GM23338 (cell line): ENCODE measurements around the gene NDUFB5. TPM values are rescaled to one million over a fixed set of nuclear protein-coding genes. Genes with fewer than 3 reads are reported as not detected.
"Not testable (repeated sequence)": the region's sequence is repeated elsewhere in the genome, so short reads cannot be mapped to it uniquely, and the experiment has no call there.

Experiments
- ATAC-seq: fragments of 200-7000 bp; cut with Tn5 transposase; 3 replicates; pipeline ENCODE4 v1.9.1; 2020
- DNase-seq: peaks from one replicate; pipeline ENCODE4 v3.0.0-alpha.2; 2015; ENCODE audit warnings: low spot score
- H2AFZ ChIP-seq: fragments of 200-600 bp; sonication (generic); 2 replicates; pipeline ENCODE4 v1.8.0; 2016; ENCODE audit warnings: antibody characterized with exemption, mild to moderate bottlenecking, moderate library complexity
- H3F3A ChIP-seq: fragments of 200-600 bp; sonication (generic); replicated peaks from 2 replicates; pipeline ENCODE4 v1.8.0; 2017; ENCODE audit warnings: antibody characterized with exemption, mixed run types, low read depth
- H3K27ac ChIP-seq: fragments of 200-600 bp; sonication (generic); 2 replicates; pipeline ENCODE4 v1.6.1; 2016; ENCODE audit warnings: low read depth
- H3K27me3 ChIP-seq: fragments of 200-600 bp; sonication (generic); 2 replicates; pipeline ENCODE4 v1.8.0; 2016; ENCODE audit warnings: mild to moderate bottlenecking, mixed run types, moderate library complexity; ENCODE audit not compliant: insufficient read depth
- H3K36me3 ChIP-seq: fragments of 200-600 bp; sonication (generic); 2 replicates; pipeline ENCODE4 v1.8.0; 2016; ENCODE audit warnings: mild to moderate bottlenecking; ENCODE audit not compliant: insufficient read depth
- H3K4me1 ChIP-seq: fragments of 200-600 bp; sonication (generic); 2 replicates; pipeline ENCODE4 v1.8.0; 2016; ENCODE audit warnings: mild to moderate bottlenecking, moderate library complexity; ENCODE audit not compliant: insufficient read depth
- H3K4me2 ChIP-seq: fragments of 200-600 bp; sonication (generic); 2 replicates; pipeline ENCODE4 v1.7.1; 2017; ENCODE audit warnings: mixed run types
- H3K4me3 ChIP-seq: fragments of 200-600 bp; sonication (generic); 2 replicates; pipeline ENCODE4 v1.6.1; 2016; ENCODE audit warnings: mixed run types
- H3K79me2 ChIP-seq: fragments of 200-600 bp; sonication (generic); replicated peaks from 2 replicates; pipeline ENCODE4 v1.8.0; 2017; ENCODE audit warnings: mild to moderate bottlenecking; ENCODE audit not compliant: insufficient read depth
- H3K9me2 ChIP-seq: fragments of 200-600 bp; sonication (generic); 2 replicates; pipeline ENCODE4 v1.8.0; 2017; ENCODE audit not compliant: insufficient read depth
- H4K20me1 ChIP-seq: fragments of 200-600 bp; sonication (generic); replicated peaks from 2 replicates; pipeline ENCODE4 v1.8.0; 2017; ENCODE audit warnings: mild to moderate bottlenecking; ENCODE audit not compliant: insufficient read depth
- H3K27ac Mint-ChIP-seq: 2 replicates; pipeline ENCODE4 v1.8.0; 2020; ENCODE audit warnings: inconsistent platforms, mild to moderate bottlenecking, moderate library complexity, mixed read lengths
- H3K27me3 Mint-ChIP-seq: 3 replicates; pipeline ENCODE4 v1.8.0; 2022; ENCODE audit warnings: low read depth, mild to moderate bottlenecking, moderate library complexity, mixed read lengths, inconsistent platforms; ENCODE audit not compliant: insufficient read depth, poor library complexity
- H3K36me3 Mint-ChIP-seq: 3 replicates; pipeline ENCODE4 v1.8.0; 2021; ENCODE audit warnings: low read depth, mild to moderate bottlenecking, inconsistent platforms, moderate library complexity, mixed read lengths
- H3K4me1 Mint-ChIP-seq: 3 replicates; pipeline ENCODE4 v1.8.0; 2020; ENCODE audit warnings: mild to moderate bottlenecking, inconsistent platforms, mixed read lengths
- H3K4me3 Mint-ChIP-seq: 3 replicates; pipeline ENCODE4 v1.8.0; 2021; ENCODE audit warnings: moderate library complexity, mild to moderate bottlenecking, inconsistent platforms, mixed read lengths
- H3K9me3 Mint-ChIP-seq: 3 replicates; pipeline ENCODE4 v1.8.0; 2020; ENCODE audit warnings: moderate library complexity, mild to moderate bottlenecking, inconsistent platforms, mixed read lengths
- CREB1 ChIP-seq: fragments of 250-450 bp; sonication (Bioruptor Pico); IDR thresholded peaks from 2 replicates; pipeline ENCODE4 v1.5.0; 2020; ENCODE audit warnings: low read depth, mild to moderate bottlenecking, moderate library complexity
- CTCF ChIP-seq, 2 experiments: fragments of 200-600 bp in 1 of 2; sonication (generic) in 1 of 2; conservative IDR thresholded peaks; 2 replicates each; pipeline versions ENCODE4 v1.5.1 to v1.6.1; 2016 to 2017; ENCODE audit warnings: antibody characterized with exemption in 2 of 2, low read depth in 2 of 2, mild to moderate bottlenecking in 2 of 2, moderate library complexity in 1 of 2
- EZH2 ChIP-seq: fragments of 200-600 bp; sonication (generic); IDR thresholded peaks from one replicate; pipeline ENCODE4 v1.8.0; 2017; ENCODE audit warnings: antibody characterized with exemption, mild to moderate bottlenecking, low read depth; ENCODE audit not compliant: unreplicated experiment
- EZH2phosphoT487 ChIP-seq: fragments of 200-600 bp; sonication (generic); IDR thresholded peaks from one replicate; pipeline ENCODE4 v1.8.1; 2018; ENCODE audit warnings: antibody characterized with exemption; ENCODE audit not compliant: unreplicated experiment
- JUNB ChIP-seq: IDR thresholded peaks from one replicate; pipeline ENCODE4 v1.6.1; 2016; ENCODE audit warnings: antibody characterized with exemption; ENCODE audit not compliant: unreplicated experiment
- NANOG ChIP-seq: IDR thresholded peaks from 2 replicates; pipeline ENCODE4 v1.6.1; 2016; ENCODE audit warnings: antibody characterized with exemption, borderline replicate concordance
- POLR2AphosphoS5 ChIP-seq: IDR thresholded peaks from 2 replicates; pipeline ENCODE4 v1.6.1; 2016; ENCODE audit warnings: antibody characterized with exemption, low read depth
- STAT1 ChIP-seq: IDR thresholded peaks from one replicate; pipeline ENCODE4 v1.6.1; 2016; ENCODE audit warnings: antibody characterized with exemption; ENCODE audit not compliant: unreplicated experiment
- ZNF114 ChIP-seq: fragments of 250-450 bp; sonication (Bioruptor Pico); IDR thresholded peaks from 2 replicates; pipeline ENCODE4 v1.5.0; 2020; ENCODE audit warnings: mild to moderate bottlenecking, moderate library complexity
- ZNF331 ChIP-seq: fragments of 250-450 bp; sonication (Bioruptor Pico); IDR thresholded peaks from 2 replicates; pipeline ENCODE4 v1.5.0; 2020; ENCODE audit warnings: low read depth, mild to moderate bottlenecking, moderate library complexity
- polyA plus RNA-seq: library from polyadenylated mRNA; unstranded; fragments of >200 nt; fragmentation: Nextera tagmentation; extraction: Ambion mirVana; gene quantifications from 2 replicates; pipeline ENCODE4 v1.2.1, GENCODE V29; 2016
- total RNA-seq: library from RNA; depleted of rRNA; stranded (reverse); fragments of >200 nt; shearing (Covaris generic); gene quantifications from 2 replicates; pipeline ENCODE4 v1.2.3, GENCODE V29; 2014
- TF ChIP-seq, protein P1 (sequence below): IDR thresholded peaks from one replicate; pipeline ENCODE4 v1.6.1; 2018; ENCODE audit warnings: antibody characterized with exemption; ENCODE audit not compliant: unreplicated experiment

NDUFB5 gene
- total and polyA plus RNA-seq, 2 experiments from 2014 or later, result 65.4 to 113 TPM

- TF ChIP-seq, protein P1, sequence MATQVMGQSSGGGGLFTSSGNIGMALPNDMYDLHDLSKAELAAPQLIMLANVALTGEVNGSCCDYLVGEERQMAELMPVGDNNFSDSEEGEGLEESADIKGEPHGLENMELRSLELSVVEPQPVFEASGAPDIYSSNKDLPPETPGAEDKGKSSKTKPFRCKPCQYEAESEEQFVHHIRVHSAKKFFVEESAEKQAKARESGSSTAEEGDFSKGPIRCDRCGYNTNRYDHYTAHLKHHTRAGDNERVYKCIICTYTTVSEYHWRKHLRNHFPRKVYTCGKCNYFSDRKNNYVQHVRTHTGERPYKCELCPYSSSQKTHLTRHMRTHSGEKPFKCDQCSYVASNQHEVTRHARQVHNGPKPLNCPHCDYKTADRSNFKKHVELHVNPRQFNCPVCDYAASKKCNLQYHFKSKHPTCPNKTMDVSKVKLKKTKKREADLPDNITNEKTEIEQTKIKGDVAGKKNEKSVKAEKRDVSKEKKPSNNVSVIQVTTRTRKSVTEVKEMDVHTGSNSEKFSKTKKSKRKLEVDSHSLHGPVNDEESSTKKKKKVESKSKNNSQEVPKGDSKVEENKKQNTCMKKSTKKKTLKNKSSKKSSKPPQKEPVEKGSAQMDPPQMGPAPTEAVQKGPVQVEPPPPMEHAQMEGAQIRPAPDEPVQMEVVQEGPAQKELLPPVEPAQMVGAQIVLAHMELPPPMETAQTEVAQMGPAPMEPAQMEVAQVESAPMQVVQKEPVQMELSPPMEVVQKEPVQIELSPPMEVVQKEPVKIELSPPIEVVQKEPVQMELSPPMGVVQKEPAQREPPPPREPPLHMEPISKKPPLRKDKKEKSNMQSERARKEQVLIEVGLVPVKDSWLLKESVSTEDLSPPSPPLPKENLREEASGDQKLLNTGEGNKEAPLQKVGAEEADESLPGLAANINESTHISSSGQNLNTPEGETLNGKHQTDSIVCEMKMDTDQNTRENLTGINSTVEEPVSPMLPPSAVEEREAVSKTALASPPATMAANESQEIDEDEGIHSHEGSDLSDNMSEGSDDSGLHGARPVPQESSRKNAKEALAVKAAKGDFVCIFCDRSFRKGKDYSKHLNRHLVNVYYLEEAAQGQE, result no peak
- TF ChIP-seq ZNF331 (CRISPR knock-in tag) (no peak), EZH2phosphoT487 (no peak), CREB1 (CRISPR knock-in tag) (no peak), JUNB (no peak), CTCF (conservative IDR thresholded peaks at IDR 0.05; ENCODE audit: low read depth in 2 of 2) (no peak)
Measured at GRCh38 chr3:179642871-179643270, 38.3 kb downstream of the NDUFB5 start (continued).

DNA sequence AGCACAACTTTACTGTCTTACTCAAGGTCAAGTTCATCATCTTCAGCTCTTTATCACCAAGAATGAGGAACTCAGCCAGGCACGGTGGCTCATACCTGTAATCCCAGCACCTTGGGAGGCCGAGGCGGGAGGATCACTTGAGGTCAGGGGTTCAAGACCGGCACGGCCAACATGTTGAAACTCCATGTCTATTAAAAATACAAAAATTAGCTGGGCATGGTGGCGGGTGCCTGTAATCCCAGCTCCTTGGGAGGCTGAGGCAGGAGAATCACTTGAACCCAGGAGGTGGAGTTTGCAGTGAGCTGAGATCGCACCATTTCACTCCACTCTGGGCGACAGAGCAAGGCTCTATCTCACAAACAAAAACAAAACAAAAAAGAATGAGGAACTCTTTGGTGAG is 39.2 kb downstream of the NDUFB5 start:
- H3K4me3 Mint-ChIP-seq, H3K27ac ChIP-seq, H3K4me2 ChIP-seq: not testable (repeated sequence)

DNA sequence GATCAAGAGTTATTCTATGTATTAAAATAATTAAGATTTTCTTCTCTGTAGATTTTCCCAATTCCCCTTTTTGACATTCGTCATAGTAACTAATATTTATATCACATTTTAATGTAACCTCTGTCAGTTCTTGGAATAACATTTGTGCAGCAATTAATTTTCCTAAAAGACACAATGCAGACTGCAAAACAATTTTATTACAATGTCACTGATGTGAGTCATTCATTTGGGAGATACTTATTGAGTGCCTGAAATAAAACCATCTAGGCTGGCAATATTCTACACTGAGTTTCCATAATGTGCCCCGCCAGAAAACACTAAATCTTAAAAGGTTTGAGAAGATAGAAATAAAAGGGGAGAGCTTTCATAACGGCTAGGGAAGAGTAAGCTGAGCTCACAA is 41.6 kb downstream of the NDUFB5 start:
- Mint-ChIP-seq H3K4me1 (peaks cover 3% of the 10 kb centered on the region; the same call in 1 of the 3 replicates), H3K9me3 (no peaks in the 10 kb centered on the region), H3K27me3 (peaks cover 5% of the 10 kb centered on the region), H3K36me3 (no peaks in the 10 kb centered on the region), H3K27ac (no peak overlapping the region), H3K4me3 (no peak overlapping the region)
- no peak overlapping the region for H3K4me3 ChIP-seq
- H3K36me3 ChIP-seq, result no peaks in the 10 kb centered on the region
- peaks cover 3% of the 10 kb centered on the region; the same call in 1 of the 2 replicates for H3K27me3 ChIP-seq
- ATAC-seq (no peak), DNase-seq (no peak)
- H3K4me1 ChIP-seq, result no peaks in the 10 kb centered on the region
- no peak overlapping the region for H2AFZ ChIP-seq
- H3K9me2 ChIP-seq, result no peaks in the 10 kb centered on the region
- H3K27ac ChIP-seq, result no peak overlapping the region
- H3F3A ChIP-seq, result no peaks in the 10 kb centered on the region
- H3K4me2 ChIP-seq, result no peak overlapping the region
- H3K79me2 ChIP-seq, result no peaks in the 10 kb centered on the region
- H4K20me1 ChIP-seq, result no peaks in the 10 kb centered on the region
- TF ChIP-seq CREB1 (CRISPR knock-in tag), result no peak
- TF ChIP-seq EZH2phosphoT487, result no peak
- no peak for TF ChIP-seq EZH2
- TF ChIP-seq POLR2AphosphoS5, result no peak
- TF ChIP-seq ZNF114 (CRISPR knock-in tag), result no peak
- no peak for TF ChIP-seq NANOG
- no peak for TF ChIP-seq ZNF331 (CRISPR knock-in tag)
- no peak for TF ChIP-seq STAT1

More for the DNA sequence above, 39.2 kb downstream of the NDUFB5 start:
- H3K27me3 ChIP-seq, H3K4me1 Mint-ChIP-seq, DNase-seq, H3F3A ChIP-seq, H3K36me3 Mint-ChIP-seq, H3K9me3 Mint-ChIP-seq, H3K4me1 ChIP-seq, H3K79me2 ChIP-seq, H3K27ac Mint-ChIP-seq, H3K4me3 ChIP-seq, H4K20me1 ChIP-seq, H3K9me2 ChIP-seq, H3K36me3 ChIP-seq, H3K27me3 Mint-ChIP-seq, ATAC-seq, H2AFZ ChIP-seq: not testable (repeated sequence)
